HG03066 (cell line): Measurements from ENCODE around the gene MBD3.

Experiments used
- ATAC-seq: cut with Tn5 transposase; IDR thresholded peaks from one replicate; pipeline ENCODE4 v1.9.1; 2021; ENCODE audit warnings: low read depth; ENCODE audit not compliant: unreplicated experiment

The MBD3 gene

DNA sequence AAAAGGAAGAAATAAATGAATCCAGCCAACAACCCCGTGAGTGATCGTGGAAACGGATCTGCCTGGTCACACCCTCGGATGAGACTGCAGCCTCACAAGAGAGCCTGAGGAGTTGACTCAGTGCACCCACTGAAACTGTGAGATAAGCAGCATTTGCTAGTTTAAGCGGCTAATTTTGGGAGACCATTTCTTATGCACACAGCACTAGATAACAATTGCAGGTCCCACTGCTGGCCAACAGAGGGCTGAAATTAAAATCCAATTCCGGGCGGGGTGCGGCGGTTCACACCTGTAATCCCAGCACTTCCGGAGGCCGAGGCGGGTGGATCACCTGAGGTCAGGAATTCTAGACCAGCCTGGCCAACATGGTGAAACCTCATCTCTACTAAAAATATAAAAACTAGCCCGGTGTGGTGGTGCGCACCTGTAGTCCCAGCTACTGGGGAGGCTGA is 9.0 kb upstream of the MBD3 start:
- no peak for ATAC-seq

DNA sequence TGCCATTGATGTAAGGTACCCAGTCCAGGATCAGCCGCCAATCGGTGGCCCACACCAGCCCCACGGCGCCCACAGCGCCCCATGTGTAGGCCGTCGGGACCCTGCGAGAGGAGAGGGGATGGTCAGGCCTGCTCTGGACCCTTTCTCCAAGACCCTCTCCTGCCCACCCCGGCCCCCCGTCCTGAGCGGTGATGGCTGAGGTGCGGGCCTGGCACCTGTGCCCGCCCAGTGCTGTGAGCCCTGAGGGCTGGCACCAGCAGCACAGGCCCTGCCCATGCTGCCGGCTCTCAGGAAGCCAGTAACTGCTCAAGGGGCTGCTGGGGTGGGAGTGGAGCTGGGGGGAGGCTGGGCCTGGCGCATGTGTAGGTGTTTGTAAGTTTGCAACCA is 6.8 kb upstream of the MBD3 start:
- ATAC-seq = no peak

DNA sequence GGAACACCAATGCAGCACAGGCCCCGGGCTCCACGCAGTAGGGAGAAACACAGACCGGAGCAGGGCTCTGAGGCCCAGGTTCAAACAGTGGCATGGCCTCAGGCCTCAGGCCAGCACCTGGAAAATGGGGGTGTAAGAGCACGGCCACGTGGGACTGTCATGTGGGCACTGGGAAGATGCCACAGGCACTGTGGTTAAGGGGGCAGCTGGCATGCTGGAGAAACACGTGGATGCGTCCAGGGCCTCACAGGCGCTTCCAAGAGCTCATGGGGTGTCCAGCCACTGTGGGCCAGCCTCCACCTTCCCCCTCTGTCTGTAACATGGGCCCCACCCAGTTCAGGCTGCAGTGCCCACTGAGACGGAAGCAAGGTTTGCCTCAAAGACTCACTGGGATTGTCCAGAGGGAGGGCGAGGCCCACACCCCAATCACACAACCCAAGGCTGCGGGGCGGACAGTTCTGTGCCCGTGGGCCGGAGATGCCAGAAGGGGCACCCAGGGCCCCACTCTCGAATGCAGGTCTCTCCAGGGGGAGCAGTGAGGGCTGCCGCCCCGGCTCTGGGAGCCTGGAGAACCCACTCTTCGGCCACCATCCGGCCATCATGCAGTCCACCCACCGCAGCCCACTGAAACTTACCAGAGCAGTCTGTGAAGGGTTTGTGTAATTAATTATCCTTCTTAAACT is 6.3 kb upstream of the MBD3 start:
- ATAC-seq = no peak

DNA sequence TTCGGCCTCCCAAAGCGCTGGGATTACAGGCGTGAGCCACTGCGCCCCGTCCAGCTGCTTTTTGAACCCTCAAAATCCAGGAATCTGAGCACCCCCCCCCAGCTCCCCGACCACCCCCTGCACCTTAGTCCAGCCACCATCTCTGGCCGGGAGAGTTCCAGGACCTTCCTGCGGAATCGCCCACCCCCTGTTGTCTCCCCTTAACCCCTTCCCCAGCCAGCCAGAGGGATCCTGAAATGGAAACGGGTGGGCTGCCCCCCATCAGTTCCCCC is 772 bp upstream of the MBD3 start:
- no peak for ATAC-seq

DNA sequence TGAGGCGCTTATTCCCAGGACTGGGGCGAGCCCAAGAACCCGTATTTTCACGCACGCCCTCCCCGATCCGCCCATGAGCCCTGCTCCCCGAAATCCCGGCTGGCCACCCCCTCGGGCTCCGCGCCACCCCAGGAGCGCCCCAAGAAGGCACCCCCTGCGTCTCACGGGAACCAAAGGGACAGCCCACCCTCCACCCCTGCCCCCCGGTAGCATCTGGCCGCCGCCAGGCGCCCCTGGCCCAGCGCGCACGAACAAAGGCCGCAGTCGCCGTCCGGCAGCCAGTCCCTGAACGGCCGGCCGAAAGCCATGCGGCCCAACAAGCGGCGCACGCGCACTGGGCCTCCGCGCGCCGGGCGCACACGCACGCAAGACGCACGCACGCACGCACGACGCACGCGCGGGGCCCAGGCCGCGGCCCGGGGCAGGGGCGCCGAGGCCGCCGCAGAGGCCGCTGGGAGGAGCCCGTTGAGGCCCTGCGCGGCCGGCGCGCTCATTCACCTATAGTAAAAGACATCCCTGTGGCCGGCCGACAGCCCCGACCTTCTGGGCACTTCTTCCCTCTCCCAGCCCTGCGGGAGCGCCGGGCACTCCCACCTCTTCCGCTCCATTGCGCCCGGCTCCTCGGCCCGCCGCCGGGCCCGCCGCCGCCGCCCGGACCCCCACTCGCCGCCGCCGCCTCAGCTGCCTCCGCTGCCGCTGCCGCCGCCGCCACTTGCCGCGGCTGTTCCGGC is 476 bp downstream of the MBD3 start:
- ATAC-seq = peak; percentile 53

DNA sequence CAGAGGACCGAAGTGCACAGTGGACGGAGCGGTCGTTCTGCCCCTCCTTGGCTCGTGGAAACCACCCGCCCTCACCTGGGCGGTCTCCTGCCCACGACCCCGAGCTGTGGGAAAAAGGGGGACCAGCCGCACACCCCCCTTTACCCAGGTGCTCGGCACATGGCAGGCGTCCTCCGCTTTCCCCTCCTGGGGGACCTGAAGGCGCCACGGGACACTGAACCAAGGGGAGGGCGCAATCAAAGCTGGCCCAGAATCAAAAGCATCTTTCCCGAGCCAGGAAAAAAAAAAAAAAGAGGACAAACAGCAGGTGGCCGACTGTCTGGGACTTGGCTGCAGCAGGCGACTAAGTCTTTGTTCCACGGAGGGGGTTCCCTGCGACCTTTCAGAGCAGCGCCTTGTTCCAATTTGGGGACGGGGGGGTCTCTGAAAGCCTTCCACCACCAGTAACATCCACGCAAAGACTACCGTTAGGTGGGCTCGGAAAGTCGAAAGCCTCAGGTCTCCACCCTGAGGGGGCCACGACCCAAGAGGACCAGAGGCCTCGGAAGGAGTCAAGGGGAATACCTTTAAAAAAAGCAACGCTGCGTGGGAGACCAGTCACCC is 1.1 kb downstream of the MBD3 start:
- no peak for ATAC-seq

DNA sequence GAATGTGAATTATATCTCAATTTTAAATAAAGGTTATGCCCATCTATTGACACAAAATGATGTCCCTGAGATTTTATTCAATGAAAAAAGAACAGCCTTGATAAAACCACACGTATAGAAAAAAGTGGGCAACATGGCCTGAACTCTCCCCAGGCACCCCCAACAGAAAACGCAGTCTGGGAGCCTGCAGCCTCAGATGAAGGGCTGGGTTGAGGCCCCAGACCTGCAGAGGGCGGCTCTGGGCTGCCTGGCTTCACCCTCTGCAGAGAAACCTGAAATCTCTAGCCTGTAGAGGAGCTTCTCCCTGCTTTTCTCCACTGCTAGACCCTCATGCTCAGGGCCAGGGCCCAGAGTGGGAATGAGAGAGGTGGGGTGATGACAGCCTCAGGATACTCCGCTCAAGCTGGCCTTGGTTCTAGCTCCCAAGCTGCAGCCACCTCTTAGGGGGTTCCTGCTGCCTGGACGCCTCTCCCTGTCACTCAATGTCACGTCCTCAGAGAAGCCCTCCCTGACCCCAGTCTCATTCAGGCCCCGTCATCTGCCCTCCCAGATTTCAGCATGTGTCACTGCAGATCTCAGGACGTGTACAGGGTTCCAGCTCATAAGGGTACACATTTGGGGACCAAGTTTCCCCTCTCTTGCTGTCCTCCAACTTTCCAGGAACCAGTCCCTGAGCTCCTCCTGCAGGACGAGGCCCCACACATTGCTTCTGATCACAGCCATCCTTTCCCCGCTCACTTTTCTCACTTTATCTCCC is 1.8 kb downstream of the MBD3 start:
- ATAC-seq = no peak

DNA sequence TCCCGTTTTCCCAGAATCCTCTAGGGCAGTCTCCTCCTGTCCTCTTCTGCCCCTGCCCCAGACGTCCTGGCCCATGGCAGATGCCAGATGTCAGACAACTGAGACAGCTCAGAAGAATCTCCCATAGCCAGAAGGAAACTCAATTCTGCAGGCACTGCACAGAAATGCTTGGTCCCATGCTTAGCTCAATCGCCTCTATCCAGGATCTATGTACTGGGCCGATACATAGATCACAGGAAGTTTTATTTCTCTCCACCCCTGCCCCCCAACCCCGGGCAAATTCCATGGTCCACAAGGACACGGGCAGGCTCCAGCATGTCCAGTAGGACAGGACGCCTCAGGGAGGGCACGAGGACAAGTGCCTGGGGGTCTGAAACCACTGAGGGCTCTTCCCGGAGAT is 4.8 kb downstream of the MBD3 start:
- no peak for ATAC-seq

DNA sequence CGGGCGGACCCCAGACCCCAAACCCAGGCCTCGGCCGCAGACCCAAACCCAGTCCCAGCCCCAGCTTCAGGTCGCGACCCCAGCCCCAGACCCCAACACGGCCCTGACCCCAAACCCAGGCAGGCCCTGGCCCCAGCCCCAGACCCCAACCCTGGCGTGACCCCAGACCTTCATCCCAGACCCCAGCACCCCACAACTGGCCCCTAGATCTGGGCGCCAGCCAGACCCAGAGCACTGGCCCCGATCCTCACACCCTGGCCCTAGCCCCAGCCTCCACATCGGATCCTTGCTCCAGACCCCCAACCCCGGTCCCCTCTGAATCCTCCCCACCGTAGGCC is 7.5 kb downstream of the MBD3 start:
- no peak for ATAC-seq

DNA sequence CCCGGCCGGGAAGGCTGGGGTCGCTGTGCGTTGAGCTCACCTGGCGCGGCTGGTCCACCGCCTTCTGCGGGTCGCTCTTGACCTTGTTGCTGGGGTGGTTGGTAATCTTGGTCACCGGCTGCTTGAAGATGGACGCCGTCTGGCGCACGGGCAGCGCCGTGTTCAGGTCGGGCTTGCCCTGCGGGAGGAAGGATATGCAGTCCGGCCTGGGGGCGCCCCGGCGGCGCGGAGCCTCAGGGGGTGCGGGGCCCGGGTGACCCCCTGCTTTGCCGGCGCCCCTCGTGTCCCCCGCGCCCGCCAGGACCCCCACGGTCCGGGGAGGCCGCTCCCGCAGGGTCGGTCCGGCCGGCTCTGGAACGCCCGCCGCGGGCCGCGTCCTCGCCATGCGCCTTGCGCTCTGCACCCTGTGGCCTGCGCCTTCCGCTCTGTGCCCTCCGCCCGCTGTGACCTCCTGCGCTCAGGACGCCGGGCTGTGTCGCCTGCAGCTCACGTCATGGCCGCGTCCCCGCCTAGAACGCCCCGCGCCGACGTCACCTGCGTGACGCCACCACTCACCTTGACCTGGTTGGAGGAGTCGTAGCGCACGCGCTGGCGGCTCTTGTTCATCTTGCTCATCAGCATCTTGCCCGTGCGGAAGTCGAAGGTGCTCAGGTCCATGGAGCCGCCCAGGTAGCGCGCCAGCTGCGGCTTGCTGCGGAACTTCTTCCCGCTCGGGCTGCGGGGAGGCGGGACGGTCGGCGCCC is 8.0 kb downstream of the MBD3 start:
- ATAC-seq = no peak

DNA sequence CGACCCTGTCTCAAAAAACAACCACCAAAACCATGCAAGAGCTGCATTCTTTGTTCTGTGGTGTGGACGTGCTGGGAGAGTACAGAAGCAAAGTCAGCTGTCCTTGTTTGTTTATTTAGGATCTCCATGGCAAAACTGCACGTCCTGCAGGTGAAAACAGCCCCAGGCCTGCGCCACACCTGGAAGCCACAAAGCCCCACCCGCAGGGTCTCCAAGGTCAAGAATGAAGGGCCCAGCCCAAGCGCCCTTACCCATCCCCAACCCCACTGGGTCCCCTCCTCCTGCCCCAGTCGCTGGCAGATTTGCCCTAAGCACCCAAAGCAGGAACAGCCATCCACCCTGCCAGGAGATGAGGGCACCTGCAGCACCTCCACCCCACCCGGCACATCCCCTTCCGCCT is 10.5 kb downstream of the MBD3 start:
- ATAC-seq = no peak

DNA sequence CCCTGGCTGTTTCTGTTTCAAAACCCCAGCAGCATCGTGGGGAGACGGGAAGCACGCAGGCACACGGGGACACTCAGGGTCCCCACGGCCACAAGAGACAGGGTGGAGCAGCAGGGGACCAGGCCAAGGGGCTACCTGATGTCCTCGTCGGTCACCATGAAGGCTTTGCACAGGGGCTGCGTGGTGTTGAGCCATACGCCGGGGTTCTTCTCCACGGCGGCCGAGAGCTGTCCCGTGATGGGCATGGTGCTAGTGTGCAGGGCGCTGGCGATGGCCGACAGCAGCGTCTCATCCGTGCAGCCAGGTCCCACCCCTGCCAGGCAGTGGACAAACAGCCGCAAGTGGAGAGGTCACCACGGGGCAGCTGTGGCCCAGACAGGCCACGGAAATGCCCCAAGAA is 11.7 kb downstream of the MBD3 start:
- ATAC-seq = no peak

DNA sequence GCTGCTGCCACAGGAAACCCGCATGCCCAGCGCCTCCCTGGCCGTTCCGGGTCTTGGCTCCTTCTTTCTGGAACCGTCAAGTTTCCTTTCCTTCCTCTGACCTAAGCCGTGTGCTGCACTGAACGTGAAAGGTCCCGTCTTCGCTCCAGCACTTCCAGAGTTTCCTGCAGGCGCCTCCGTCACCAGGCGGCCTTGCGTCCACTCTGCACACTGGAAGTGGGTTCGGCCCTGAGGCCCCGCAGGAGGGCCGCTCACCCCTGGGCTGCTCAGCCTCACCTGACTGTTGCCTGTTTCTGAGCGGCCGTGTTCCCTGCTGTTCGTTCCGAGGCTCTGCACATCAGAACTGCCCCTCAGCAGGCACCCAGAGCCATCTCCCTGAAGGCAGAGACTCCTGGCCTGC is 12.3 kb downstream of the MBD3 start:
- no peak for ATAC-seq

DNA sequence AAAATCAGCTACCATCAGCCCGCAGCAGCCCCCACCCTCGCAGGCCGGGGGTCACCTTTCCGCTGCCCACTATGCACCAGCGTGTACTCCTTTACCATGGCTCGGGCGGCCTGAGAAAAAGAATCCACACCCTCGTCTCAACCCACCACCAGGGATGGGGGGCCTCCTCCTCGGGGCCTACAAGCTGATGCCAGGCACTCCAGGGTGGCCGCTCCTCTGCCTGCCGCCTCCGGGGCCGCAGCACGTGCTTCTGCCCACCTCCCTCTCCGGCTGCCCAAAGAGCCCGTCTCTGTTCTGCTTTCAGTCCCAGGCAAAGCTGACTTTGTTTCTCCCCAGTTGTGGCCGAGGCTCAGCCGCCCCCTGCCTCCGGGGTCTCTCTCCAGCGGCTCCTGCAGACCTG is 13.4 kb downstream of the MBD3 start:
- ATAC-seq = no peak

DNA sequence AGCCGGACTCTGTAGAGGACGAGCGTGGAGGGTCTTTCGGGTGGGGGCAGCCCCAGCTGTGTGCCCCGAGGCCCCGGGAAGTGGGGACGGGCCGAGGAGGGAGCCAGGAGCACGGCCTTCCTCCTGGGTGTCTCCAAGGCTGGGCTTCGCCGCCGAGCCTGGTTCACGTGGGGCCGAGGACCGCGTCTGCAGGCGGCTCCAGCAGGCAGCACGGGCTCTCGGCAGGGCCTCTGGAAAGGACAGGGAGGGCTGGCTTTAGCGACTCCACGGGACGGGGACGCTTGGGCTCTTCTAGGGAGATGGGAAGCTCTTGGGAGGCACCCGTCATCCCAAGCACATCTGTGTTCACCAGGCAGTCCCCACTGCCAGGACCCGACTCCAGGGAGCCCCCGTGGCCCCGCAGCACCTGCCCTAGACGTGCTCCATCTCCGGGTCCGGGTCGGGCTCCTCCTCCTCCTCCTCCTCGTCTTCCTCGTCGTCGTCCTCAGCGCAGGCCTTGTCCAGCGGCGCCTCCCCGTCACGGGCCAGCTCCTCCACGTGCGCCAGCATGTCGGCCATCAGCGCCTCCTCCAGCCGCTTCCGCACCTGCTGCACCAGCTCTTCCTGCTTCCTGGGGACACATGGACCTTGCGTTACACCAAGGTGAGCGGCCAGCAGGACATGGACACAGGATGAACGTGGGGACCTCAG is 14.6 kb downstream of the MBD3 start:
- ATAC-seq = no peak

DNA sequence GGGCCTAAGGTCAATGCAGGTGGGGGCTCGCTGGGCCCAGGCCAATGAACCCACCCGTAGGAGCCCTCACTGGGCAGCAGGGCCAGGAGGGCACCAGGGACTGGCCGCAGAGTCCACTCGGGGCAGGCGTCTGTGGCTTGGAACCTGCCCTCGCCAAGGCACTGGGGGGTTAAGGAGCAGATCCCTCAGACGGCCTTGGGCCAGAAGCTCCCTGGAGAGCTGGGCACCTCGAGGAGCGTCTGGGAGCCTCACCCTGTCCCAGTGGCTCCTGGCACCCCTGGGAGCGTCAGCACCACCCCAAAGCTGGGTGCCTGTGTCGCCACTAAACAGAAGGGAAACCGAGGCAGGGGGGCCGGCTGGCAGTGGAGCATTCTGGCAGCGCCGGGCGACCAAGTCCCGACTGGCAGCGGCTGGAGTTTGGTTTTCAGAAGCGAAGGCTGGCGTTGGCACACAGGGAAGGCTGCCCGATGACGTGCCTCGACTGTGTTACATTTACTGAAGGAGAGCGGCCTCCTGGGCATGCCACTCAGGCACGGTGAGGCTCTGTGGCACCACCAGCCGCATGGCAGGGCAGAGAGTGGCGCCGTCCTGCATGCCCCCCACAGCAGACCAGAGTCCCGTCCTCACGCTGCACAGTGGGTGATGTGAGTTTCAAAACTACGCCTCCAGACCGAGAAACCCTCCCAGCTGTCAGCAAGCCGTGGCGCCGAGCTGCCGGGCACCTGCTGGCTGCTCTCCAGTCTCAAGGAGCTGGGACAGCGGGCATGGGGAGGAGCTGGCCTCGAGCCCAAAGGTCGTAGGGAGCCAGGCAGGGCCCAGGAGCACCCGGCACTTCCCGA is 15.4 kb downstream of the MBD3 start:
- ATAC-seq = no peak

DNA sequence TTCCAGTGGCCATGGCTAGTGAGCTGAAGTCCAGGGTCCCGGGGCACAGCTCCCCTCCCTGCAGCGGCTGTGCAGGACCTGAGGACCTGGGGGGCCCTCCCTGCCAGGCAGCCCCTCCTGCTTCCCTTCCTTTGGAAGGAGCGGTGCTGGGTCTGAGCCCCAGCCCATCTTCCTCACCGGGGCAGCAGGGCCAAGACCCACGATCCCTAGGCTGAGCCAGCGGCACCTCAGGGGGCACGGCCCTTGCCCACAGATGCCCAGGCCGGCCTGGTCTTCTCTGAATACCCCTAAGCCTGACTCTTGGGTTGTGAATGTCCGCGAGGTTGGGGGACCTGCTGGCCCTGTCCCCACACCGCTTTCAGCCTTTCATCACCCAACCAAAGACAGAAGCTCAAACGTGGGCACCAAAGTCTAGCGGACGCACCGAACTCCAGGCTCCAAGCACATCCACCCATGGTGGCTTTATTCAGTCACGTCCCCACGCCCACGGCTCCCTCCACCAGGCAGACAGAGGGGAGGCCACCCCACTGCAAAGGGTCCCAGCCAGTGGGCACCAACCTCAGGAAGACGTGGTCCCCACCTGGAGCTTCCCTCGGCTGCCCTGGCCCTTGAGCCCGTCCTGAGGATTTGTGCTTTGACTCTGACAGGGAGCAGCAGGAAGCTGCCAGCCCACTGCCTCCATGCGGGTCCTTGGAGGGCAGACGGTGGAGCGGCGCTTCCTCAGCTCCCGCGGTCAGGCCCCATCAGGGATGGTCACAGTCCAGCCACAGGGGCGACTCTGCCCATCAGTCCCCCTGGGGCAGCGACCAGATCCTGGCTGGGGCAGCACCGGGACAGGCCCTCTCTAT is 16.2 kb downstream of the MBD3 start:
- ATAC-seq = no peak

DNA sequence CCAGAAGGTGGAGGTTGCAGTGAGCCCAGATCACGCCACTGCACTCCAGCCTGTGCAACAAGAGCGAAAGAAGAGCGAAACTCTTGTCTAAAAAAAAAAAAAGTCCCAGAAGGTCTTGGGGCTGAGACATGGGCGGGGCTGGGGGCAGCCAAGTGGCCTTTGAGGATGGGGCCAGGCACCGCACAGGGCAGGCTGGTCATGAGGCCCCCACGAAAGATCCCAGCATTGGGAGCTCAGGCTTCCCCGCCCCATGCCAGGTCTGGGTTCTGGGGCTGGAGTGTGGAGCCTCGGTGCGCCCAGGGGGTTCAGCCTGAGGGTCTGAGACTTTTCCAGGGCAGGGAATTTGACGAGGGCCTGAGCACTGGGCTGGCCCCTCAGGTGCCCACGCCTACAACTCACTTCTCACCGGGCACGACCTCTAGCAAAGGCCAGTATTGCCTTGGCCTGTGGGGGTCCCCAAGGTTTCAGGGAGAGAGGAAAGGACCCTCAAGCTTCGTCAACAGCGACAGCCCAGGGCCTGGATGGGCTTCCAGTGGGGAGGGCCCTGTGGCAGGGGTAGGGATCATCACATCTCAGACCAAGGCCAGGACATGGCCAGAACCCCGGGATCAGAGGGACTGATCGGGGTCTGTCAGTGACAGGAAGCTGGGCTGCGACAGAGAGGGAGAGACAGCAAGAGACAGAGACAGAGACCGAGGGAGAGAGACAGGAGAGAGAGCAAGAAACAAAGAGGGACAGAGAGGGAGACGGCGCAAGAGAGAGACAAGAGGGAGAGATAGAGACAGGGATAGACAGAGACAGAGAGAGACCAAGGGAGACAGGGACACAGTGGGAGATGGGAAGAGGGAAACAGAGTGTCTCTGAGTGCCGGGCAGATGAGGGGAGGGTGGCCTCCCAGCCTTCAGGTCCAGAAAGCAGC is 17.1 kb downstream of the MBD3 start:
- ATAC-seq = no peak
